ENCODE measurements around the gene CHIT1. TPM values are rescaled to one million over a fixed set of nuclear protein-coding genes. Genes with fewer than 3 reads are reported as not detected.
A peak's percentile ranks its signal among the peaks of the same experiment; 100 is the strongest.

The CHIT1 gene
- total RNA-seq, 1 donor, result under 0.01 TPM

DNA sequence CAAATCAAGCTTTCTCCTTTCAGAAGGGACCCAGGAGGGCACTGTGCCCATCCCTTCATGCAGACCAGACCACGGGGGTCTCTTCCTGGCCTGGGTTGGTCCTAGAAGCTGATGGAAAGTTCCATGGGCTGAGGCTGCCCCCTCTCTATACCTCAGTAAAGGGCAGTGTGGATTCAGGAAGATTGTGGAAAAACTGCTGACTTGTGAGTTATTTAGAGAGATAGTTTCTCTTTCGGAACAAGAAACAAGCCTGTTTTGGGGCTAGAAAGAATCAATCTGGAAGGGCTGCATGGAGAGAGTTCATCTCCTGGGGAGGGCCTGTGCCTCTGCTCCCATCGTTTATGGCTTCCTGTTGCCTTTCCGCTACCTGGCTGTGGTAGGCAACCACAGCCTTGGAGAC, 803 bp downstream of the CHIT1 start:
- Histone ChIP-seq H3K4me3 (ENCODE audit: insufficient read depth, low read length) (no peak overlapping the region), H4K20me1 (ENCODE audit: insufficient read depth, low read length) (no peaks in the 10 kb centered on the region), H2AFZ (ENCODE audit: low read length) (no peak overlapping the region), H3K4me2 (ENCODE audit: insufficient read depth, low read length) (no peak overlapping the region), H3K79me2 (ENCODE audit: insufficient read depth, low read length) (no peaks in the 10 kb centered on the region), H3K36me3 (ENCODE audit: insufficient read depth, low read length) (no peaks in the 10 kb centered on the region), H3K27me3 (ENCODE audit: insufficient read depth, low read length) (peaks cover 47% of the 10 kb centered on the region), H3K4me1 (ENCODE audit: insufficient read depth, low read length) (no peaks in the 10 kb centered on the region), H3K9me3 (ENCODE audit: low read depth, low read length) (no peaks in the 10 kb centered on the region), H3K27ac (ENCODE audit: low read depth, low read length) (no peak overlapping the region)
- TF ChIP-seq, protein P1, sequence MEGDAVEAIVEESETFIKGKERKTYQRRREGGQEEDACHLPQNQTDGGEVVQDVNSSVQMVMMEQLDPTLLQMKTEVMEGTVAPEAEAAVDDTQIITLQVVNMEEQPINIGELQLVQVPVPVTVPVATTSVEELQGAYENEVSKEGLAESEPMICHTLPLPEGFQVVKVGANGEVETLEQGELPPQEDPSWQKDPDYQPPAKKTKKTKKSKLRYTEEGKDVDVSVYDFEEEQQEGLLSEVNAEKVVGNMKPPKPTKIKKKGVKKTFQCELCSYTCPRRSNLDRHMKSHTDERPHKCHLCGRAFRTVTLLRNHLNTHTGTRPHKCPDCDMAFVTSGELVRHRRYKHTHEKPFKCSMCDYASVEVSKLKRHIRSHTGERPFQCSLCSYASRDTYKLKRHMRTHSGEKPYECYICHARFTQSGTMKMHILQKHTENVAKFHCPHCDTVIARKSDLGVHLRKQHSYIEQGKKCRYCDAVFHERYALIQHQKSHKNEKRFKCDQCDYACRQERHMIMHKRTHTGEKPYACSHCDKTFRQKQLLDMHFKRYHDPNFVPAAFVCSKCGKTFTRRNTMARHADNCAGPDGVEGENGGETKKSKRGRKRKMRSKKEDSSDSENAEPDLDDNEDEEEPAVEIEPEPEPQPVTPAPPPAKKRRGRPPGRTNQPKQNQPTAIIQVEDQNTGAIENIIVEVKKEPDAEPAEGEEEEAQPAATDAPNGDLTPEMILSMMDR (IDR thresholded peaks at IDR 0.05; ENCODE audit: extremely low read depth, low read depth, low read length), result no peak
- DNase-seq (ENCODE audit: insufficient read length, low spot score, missing footprints), result peak; percentile 25

DNA sequence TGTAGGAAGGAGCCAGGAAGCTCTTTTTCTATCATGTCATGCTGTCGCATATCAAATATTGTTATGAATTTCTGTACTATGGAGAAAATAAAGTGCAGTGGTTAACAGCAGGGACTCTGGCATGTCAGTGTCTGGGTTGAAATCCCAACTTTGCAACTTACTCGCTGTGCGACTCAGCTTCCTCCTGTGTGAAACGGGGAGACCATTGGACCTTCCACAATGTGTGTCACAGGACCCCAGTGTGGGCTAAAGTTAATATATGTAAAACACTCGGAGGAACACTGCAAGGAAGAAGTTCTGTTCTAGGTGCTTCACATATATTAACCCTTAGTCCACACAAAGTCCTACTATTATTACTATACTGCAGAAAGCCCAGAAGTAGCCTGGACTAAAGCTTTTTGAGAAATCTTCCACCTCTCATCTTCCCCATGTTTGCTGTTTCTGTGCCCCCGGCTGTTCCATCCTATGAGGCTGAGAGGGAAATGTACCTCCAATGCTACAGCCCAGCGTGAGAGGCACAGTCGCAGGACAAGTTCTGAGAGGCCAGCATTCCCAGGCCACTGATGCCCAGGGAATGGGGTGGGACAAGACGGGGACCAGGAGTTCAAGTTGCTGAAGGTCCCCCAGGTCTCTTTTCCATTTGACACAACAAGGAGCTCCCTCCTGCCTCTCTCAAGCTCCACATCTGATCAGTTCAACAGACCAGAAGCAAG, 1.9 kb downstream of the CHIT1 start:
- no peak overlapping the region for H3K27ac ChIP-seq (ENCODE audit: low read depth, low read length)
- H3K27me3 ChIP-seq (ENCODE audit: insufficient read depth, low read length), result peaks cover 49% of the 10 kb centered on the region
- no peaks in the 10 kb centered on the region for H3K4me1 ChIP-seq (ENCODE audit: insufficient read depth, low read length)
- H3K36me3 ChIP-seq (ENCODE audit: insufficient read depth, low read length), result no peaks in the 10 kb centered on the region
- no peaks in the 10 kb centered on the region for H3K9me3 ChIP-seq (ENCODE audit: low read depth, low read length)
- H2AFZ ChIP-seq (ENCODE audit: low read length), result no peak overlapping the region
- DNase-seq (ENCODE audit: insufficient read length, low spot score, missing footprints), result peak; percentile 58
- TF ChIP-seq, protein P1 (IDR thresholded peaks at IDR 0.05; ENCODE audit: extremely low read depth, low read depth, low read length), result no peak
- H3K4me2 ChIP-seq (ENCODE audit: insufficient read depth, low read length), result no peak overlapping the region
- no peak overlapping the region for H3K4me3 ChIP-seq (ENCODE audit: insufficient read depth, low read length)
- H3K79me2 ChIP-seq (ENCODE audit: insufficient read depth, low read length), result no peaks in the 10 kb centered on the region
- H4K20me1 ChIP-seq (ENCODE audit: insufficient read depth, low read length), result no peaks in the 10 kb centered on the region

DNA sequence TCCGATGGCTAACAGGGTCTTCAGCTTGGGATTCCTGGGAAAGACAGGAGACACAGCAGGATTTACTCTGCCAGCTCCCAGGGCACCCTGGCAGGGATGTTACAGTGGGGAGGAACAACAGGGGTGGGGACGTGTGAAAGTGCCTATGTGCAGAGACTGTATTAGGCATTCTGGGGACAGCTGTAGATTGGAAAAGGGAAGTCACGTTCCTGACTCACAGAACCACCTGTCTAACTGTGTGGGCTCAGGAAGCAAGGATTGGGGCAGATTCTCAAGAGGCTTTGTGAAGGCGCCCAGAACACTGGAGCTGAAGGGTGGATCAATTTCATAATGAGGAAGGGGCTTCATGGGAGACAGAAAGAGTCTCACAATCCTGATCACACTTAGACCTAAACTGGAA, 4.4 kb downstream of the CHIT1 start:
- H2AFZ ChIP-seq (ENCODE audit: low read length), result no peak overlapping the region
- H3K36me3 ChIP-seq (ENCODE audit: insufficient read depth, low read length), result no peaks in the 10 kb centered on the region
- no peak overlapping the region for H3K27ac ChIP-seq (ENCODE audit: low read depth, low read length)
- no peak overlapping the region for H3K4me2 ChIP-seq (ENCODE audit: insufficient read depth, low read length)
- H3K79me2 ChIP-seq (ENCODE audit: insufficient read depth, low read length), result no peaks in the 10 kb centered on the region
- no peaks in the 10 kb centered on the region for H3K9me3 ChIP-seq (ENCODE audit: low read depth, low read length)
- no peak for DNase-seq (ENCODE audit: insufficient read length, low spot score, missing footprints)
- no peaks in the 10 kb centered on the region for H3K4me1 ChIP-seq (ENCODE audit: insufficient read depth, low read length)
- H3K27me3 ChIP-seq (ENCODE audit: insufficient read depth, low read length), result peaks cover 60% of the 10 kb centered on the region
- TF ChIP-seq, protein P1 (IDR thresholded peaks at IDR 0.05; ENCODE audit: extremely low read depth, low read depth, low read length), result no peak
- H3K4me3 ChIP-seq (ENCODE audit: insufficient read depth, low read length), result no peak overlapping the region
- no peaks in the 10 kb centered on the region for H4K20me1 ChIP-seq (ENCODE audit: insufficient read depth, low read length)

DNA sequence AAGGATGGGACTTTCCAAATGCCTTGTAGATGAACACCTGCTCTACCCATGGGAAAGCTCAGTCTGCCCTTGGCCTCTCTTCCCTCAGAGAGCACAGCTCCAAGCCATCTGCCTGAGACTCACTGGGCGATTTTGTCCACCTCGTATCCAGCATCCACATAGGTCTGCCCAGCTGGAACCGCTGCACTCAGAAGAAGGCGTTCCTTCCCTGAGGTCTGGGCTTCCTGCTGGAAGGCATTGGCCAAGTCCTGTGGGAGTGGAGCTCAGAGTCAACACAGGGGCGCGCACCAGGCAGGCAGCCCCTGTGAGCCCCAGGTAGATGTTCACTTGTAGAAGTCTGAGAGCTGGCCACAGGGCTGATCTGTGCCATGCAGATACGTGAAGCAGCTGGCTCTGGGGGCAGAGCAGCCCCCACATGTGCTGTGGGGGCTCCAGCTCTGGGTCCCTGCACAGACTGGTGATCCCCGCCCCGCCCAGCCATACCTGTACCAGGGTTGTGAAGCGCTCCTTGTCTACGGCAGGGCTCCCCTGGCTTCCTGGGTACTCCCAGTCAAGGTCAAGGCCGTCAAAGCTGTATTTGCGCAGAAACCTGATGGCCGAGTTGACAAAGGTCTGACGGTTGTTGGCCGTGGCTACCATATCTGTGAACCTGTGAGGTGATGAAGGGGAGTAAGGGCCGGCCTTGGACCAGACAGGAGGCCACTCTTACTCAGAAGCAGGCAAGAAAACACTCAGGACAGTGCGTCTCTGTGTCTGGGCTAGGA, 6.3 kb downstream of the CHIT1 start:
- no peak for DNase-seq (ENCODE audit: insufficient read length, low spot score, missing footprints)
- TF ChIP-seq, protein P1 (IDR thresholded peaks at IDR 0.05; ENCODE audit: extremely low read depth, low read depth, low read length), result no peak
- no peak overlapping the region for H3K27ac ChIP-seq (ENCODE audit: low read depth, low read length)
- no peaks in the 10 kb centered on the region for H3K79me2 ChIP-seq (ENCODE audit: insufficient read depth, low read length)
- no peak overlapping the region for H3K4me3 ChIP-seq (ENCODE audit: insufficient read depth, low read length)
- peaks cover 66% of the 10 kb centered on the region for H3K27me3 ChIP-seq (ENCODE audit: insufficient read depth, low read length)
- H3K9me3 ChIP-seq (ENCODE audit: low read depth, low read length), result no peaks in the 10 kb centered on the region
- no peak overlapping the region for H3K4me2 ChIP-seq (ENCODE audit: insufficient read depth, low read length)
- H2AFZ ChIP-seq (ENCODE audit: low read length), result no peak overlapping the region
- H3K4me1 ChIP-seq (ENCODE audit: insufficient read depth, low read length), result no peaks in the 10 kb centered on the region
- H3K36me3 ChIP-seq (ENCODE audit: insufficient read depth, low read length), result no peaks in the 10 kb centered on the region
- H4K20me1 ChIP-seq (ENCODE audit: insufficient read depth, low read length), result no peaks in the 10 kb centered on the region

Measured in osteoblast (primary cell).